AG04450 (cell line): ENCODE data around the gene UGT2A2. TPM values are rescaled to one million over a fixed set of nuclear protein-coding genes. Genes with fewer than 3 reads are reported as not detected.

Experiments used
- CTCF ChIA-PET: fragments of 300-600, 350-600 bp; formaldehyde crosslinking; extraction: SDS; loops from one replicate; lab custom pipeline; 2022; ENCODE audit warnings: antibody characterized with exemption, inconsistent platforms; lab: Charles Lee
- POLR2A ChIA-PET: fragments of 350-600 bp; formaldehyde crosslinking; extraction: SDS; loops from one replicate; lab custom pipeline; 2021; ENCODE audit warnings: antibody characterized with exemption, inconsistent platforms; lab: Yijun Ruan, JAX
- DNase-seq: peaks from one replicate; pipeline ENCODE4 v3.0.0-alpha.2; 2011; ENCODE audit warnings: low read depth, low spot score
- H3K27ac ChIP-seq: one replicate; pipeline ENCODE4 v1.5.1; 2012; ENCODE audit warnings: low read depth, low read length, control low read depth
- H3K27me3 ChIP-seq: one replicate; pipeline ENCODE4 v1.6.0; 2012; ENCODE audit warnings: low read length; ENCODE audit not compliant: control insufficient read depth, insufficient read depth
- H3K4me3 ChIP-seq: 2 replicates; pipeline ENCODE4 v1.5.1; 2011; ENCODE audit warnings: mild to moderate bottlenecking, low read depth, low read length, control low read depth
- H3K9me3 ChIP-seq: 2 replicates; pipeline ENCODE4 v1.5.1; 2012; ENCODE audit warnings: low read length; ENCODE audit not compliant: control insufficient read depth, insufficient read depth
- CTCF ChIP-seq: IDR thresholded peaks from 2 replicates; pipeline ENCODE4 v1.5.1; 2011; ENCODE audit warnings: low read depth, low read length, control low read depth, inconsistent platforms
- polyA plus RNA-seq: library from polyadenylated mRNA; depleted of rRNA; stranded (reverse); fragments of >200 nt; gene quantifications from 2 replicates; pipeline ENCODE4 v1.2.3, GENCODE V29; 2011

Gene UGT2A2
- polyA plus RNA-seq, 1 experiment: not detected

- H3K27ac ChIP-seq: no peak overlapping the region
- H3K9me3 ChIP-seq: no peaks in the 10 kb centered on the region
- TF ChIP-seq CTCF: no peak
- DNase-seq: no peak
- H3K27me3 ChIP-seq: no peaks in the 10 kb centered on the region
- POLR2A ChIA-PET: no interaction called here
- H3K4me3 ChIP-seq: no peak overlapping the region
- CTCF ChIA-PET: no interaction called here
Observed at GRCh38 chr4:69642961-69643360, 3.5 kb upstream of the UGT2A2 start.

- H3K27ac ChIP-seq: no peak overlapping the region
- H3K9me3 ChIP-seq: no peaks in the 10 kb centered on the region
- no peak for DNase-seq
- CTCF ChIA-PET: no interaction called here
- no peak for TF ChIP-seq CTCF
- H3K4me3 ChIP-seq: no peak overlapping the region
- no peaks in the 10 kb centered on the region for H3K27me3 ChIP-seq
- POLR2A ChIA-PET: no interaction called here
Observed at GRCh38 chr4:69640289-69640688, 847 bp upstream of the UGT2A2 start.

- no peaks in the 10 kb centered on the region for H3K27me3 ChIP-seq
- H3K9me3 ChIP-seq: no peaks in the 10 kb centered on the region
- TF ChIP-seq CTCF: peak; percentile 55
- no peak overlapping the region for H3K27ac ChIP-seq
- CTCF ChIA-PET: interaction anchor here (1.3 to 1.6 kb wide), 2 partner anchors 1119 to 1346 kb away, joined by 4 to 8 read pairs; no protein-coding TSS in a partner anchor
- POLR2A ChIA-PET: no interaction called here
- peak; percentile 0 for DNase-seq
- no peak overlapping the region for H3K4me3 ChIP-seq
Observed at GRCh38 chr4:69617083-69617694, 22.3 kb downstream of the UGT2A2 start.

GRCh38 chr4:69610484-69610883 lies 29.0 kb downstream of the UGT2A2 start:
- CTCF ChIA-PET: no interaction called here
- POLR2A ChIA-PET: no interaction called here
- TF ChIP-seq CTCF: no peak

GRCh38 chr4:69601065-69601464 lies 38.4 kb downstream of the UGT2A2 start:
- Histone ChIP-seq H3K27ac (no peak overlapping the region), H3K4me3 (no peak overlapping the region), H3K27me3 (no peaks in the 10 kb centered on the region), H3K9me3 (no peaks in the 10 kb centered on the region)
- DNase-seq: no peak
- no peak for TF ChIP-seq CTCF
- ChIA-PET POLR2A (no interaction called here), CTCF (no interaction called here)

More at GRCh38 chr4:69610484-69610883, 29.0 kb downstream of the UGT2A2 start:
- H3K27ac ChIP-seq: no peak overlapping the region
- no peak for DNase-seq
- H3K27me3 ChIP-seq: no peaks in the 10 kb centered on the region
- no peaks in the 10 kb centered on the region for H3K9me3 ChIP-seq
- H3K4me3 ChIP-seq: no peak overlapping the region
